Smooth muscle cell (in vitro differentiated cells): ENCODE data around the gene FAM149B1. TPM values are rescaled to one million over a fixed set of nuclear protein-coding genes. Genes with fewer than 3 reads are reported as not detected.

Experiments
- DNase-seq: peaks from one replicate; lab custom pipeline; 2025; ENCODE audit not compliant: unreplicated experiment; lab: John Stamatoyannopoulos, UW
- H2AFZ ChIP-seq: fragments of 200-600 bp; sonication (generic); 2 replicates; pipeline ENCODE4 v1.6.0; 2016; ENCODE audit warnings: antibody characterized with exemption, low read depth, mild to moderate bottlenecking
- H3F3A ChIP-seq: fragments of 200-600 bp; sonication (generic); 2 replicates; pipeline ENCODE4 v1.6.0; 2017; ENCODE audit warnings: antibody characterized with exemption, low read depth
- H3K27ac ChIP-seq: fragments of 200-600 bp; sonication (generic); 2 replicates; pipeline ENCODE4 v1.5.1; 2016; ENCODE audit warnings: low read depth, mild to moderate bottlenecking
- H3K27me3 ChIP-seq: fragments of 200-600 bp; sonication (generic); 2 replicates; pipeline ENCODE4 v1.6.1; 2016; ENCODE audit warnings: low read depth, mild to moderate bottlenecking
- H3K36me3 ChIP-seq: fragments of 200-600 bp; sonication (generic); 2 replicates; pipeline ENCODE4 v1.5.1; 2016; ENCODE audit warnings: low read depth
- H3K4me1 ChIP-seq: fragments of 200-600 bp; sonication (generic); 2 replicates; pipeline ENCODE4 v1.5.1; 2016; ENCODE audit warnings: low read depth
- H3K4me2 ChIP-seq: fragments of 200-600 bp; sonication (generic); 2 replicates; pipeline ENCODE4 v1.6.0; 2016; ENCODE audit warnings: mild to moderate bottlenecking
- H3K4me3 ChIP-seq: fragments of 200-600 bp; sonication (generic); 2 replicates; pipeline ENCODE4 v1.5.1; 2016; ENCODE audit warnings: mild to moderate bottlenecking
- H3K79me2 ChIP-seq: fragments of 200-600 bp; sonication (generic); 2 replicates; pipeline ENCODE4 v1.6.0; 2016; ENCODE audit warnings: low read depth, mild to moderate bottlenecking
- H3K9ac ChIP-seq: fragments of 200-600 bp; sonication (generic); 2 replicates; pipeline ENCODE4 v1.6.0; 2016; ENCODE audit warnings: low read depth
- H3K9me3 ChIP-seq: fragments of 200-600 bp; sonication (generic); replicated peaks from 2 replicates; pipeline ENCODE4 v1.5.1; 2016; ENCODE audit warnings: low read depth
- H4K20me1 ChIP-seq: fragments of 200-600 bp; sonication (generic); 2 replicates; pipeline ENCODE4 v1.6.0; 2016; ENCODE audit warnings: low read depth
- CTCF ChIP-seq: fragments of 200-600 bp; sonication (generic); IDR thresholded peaks from 2 replicates; pipeline ENCODE4 v1.5.1; 2017; ENCODE audit warnings: borderline replicate concordance, mild to moderate bottlenecking, antibody characterized with exemption; ENCODE audit not compliant: insufficient read depth, poor library complexity, severe bottlenecking
- WGBS: methylation state at CpG from one replicate; pipeline ENCODE4 v1.1.7; 2016; ENCODE audit warnings: low lambda C conversion rate; 5-methylcytosine and 5-hydroxymethylcytosine counted together
- polyA plus RNA-seq: library from polyadenylated mRNA; unstranded; fragments of >200 nt; fragmentation: Nextera tagmentation; extraction: Ambion mirVana; gene quantifications from 2 replicates; pipeline ENCODE4 v1.2.1, GENCODE V29; 2016
- total RNA-seq: library from RNA; depleted of rRNA; stranded (reverse); fragments of >200 nt; gene quantifications from 2 replicates; pipeline ENCODE4 v1.2.3, GENCODE V29; 2014

Gene FAM149B1
- total and polyA plus RNA-seq, 2 experiments from 2014 or later: 10.5 to 29.0 TPM

- Histone ChIP-seq H3K4me3 (no peak overlapping the region), H3F3A (peaks cover 3% of the 10 kb centered on the region), H3K27ac (no peak overlapping the region), H3K4me2 (no peak overlapping the region), H3K27me3 (no peaks in the 10 kb centered on the region), H3K9ac (no peak overlapping the region), H4K20me1 (peaks cover 48% of the 10 kb centered on the region), H3K9me3 (no peaks in the 10 kb centered on the region), H3K36me3 (peaks cover 9% of the 10 kb centered on the region), H3K79me2 (peaks cover 88% of the 10 kb centered on the region), H2AFZ (no peak overlapping the region), H3K4me1 (no peaks in the 10 kb centered on the region)
- TF ChIP-seq CTCF: no peak
- no peak for DNase-seq
- 95% methylated on average over 3 of the region's 3 CpGs for WGBS
Measured at GRCh38 chr10:73161662-73162061, 6.3 kb upstream of the FAM149B1 start.

DNA sequence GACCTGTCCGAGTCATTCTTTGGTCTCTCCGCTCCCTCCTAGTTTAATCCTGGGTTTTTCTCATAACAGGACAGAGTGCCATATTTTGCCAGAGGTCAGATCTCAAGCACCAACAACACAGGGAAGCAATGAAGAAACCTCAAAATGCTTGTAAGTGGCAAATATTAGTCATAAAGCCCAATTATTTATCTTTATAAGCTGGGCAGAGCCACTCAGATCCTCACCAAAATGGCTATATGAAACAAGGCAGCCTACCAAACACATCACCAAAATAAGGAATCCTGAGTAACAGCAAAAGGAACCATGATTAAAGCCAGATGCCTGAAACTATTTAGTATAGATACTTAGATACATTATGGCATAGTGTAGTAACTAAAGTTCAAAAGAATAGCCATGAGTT lies 4.8 kb upstream of the FAM149B1 start:
- H3K9me3 ChIP-seq: no peaks in the 10 kb centered on the region
- no peak overlapping the region for H3K4me2 ChIP-seq
- H3K4me1 ChIP-seq: no peaks in the 10 kb centered on the region
- no peak overlapping the region for H2AFZ ChIP-seq
- peaks cover 3% of the 10 kb centered on the region for H3F3A ChIP-seq
- TF ChIP-seq CTCF: no peak
- peaks cover 48% of the 10 kb centered on the region for H4K20me1 ChIP-seq
- H3K79me2 ChIP-seq: peaks cover 88% of the 10 kb centered on the region
- H3K9ac ChIP-seq: no peak overlapping the region
- no peaks in the 10 kb centered on the region for H3K27me3 ChIP-seq
- DNase-seq: no peak
- no peak overlapping the region for H3K4me3 ChIP-seq
- H3K36me3 ChIP-seq: peaks cover 9% of the 10 kb centered on the region
- whole genome bisulfite sequencing: 94% methylated on average over 2 of the region's 2 CpGs
- H3K27ac ChIP-seq: peak overlapping the region; percentile 11

- peaks cover 27% of the 10 kb centered on the region for H4K20me1 ChIP-seq
- H2AFZ ChIP-seq: no peak overlapping the region
- peak overlapping the region; percentile 69 for H3K4me3 ChIP-seq
- no peaks in the 10 kb centered on the region for H3K27me3 ChIP-seq
- peak overlapping the region; percentile 99 for H3K9ac ChIP-seq
- H3F3A ChIP-seq: peaks cover 3% of the 10 kb centered on the region
- no peaks in the 10 kb centered on the region for H3K9me3 ChIP-seq
- H3K27ac ChIP-seq: peak overlapping the region; percentile 99
- H3K4me2 ChIP-seq: peak overlapping the region; percentile 87
- TF ChIP-seq CTCF: no peak
- H3K4me1 ChIP-seq: no peaks in the 10 kb centered on the region
- WGBS: 92% methylated on average over 2 of the region's 2 CpGs
- H3K79me2 ChIP-seq: peaks cover 70% of the 10 kb centered on the region
- no peak for DNase-seq
- peaks cover 5% of the 10 kb centered on the region for H3K36me3 ChIP-seq
Measured at GRCh38 chr10:73166972-73167371, 947 bp upstream of the FAM149B1 start.

GRCh38 chr10:73167458-73167782 lies 499 bp upstream of the FAM149B1 start:
- no peaks in the 10 kb centered on the region for H3K9me3 ChIP-seq
- peak overlapping the region; percentile 99 for H3K27ac ChIP-seq
- no peak for TF ChIP-seq CTCF
- H3K4me2 ChIP-seq: peak overlapping the region; percentile 87
- no peak for DNase-seq
- H4K20me1 ChIP-seq: peaks cover 23% of the 10 kb centered on the region
- H3K4me1 ChIP-seq: no peaks in the 10 kb centered on the region
- H2AFZ ChIP-seq: peak overlapping the region; percentile 77
- H3K4me3 ChIP-seq: peak overlapping the region; percentile 69
- no peaks in the 10 kb centered on the region for H3K27me3 ChIP-seq
- 5% methylated on average over 5 of the region's 5 CpGs for WGBS
- peaks cover 65% of the 10 kb centered on the region for H3K79me2 ChIP-seq
- H3K9ac ChIP-seq: peak overlapping the region; percentile 99
- peaks cover 3% of the 10 kb centered on the region for H3F3A ChIP-seq
- peaks cover under 1% of the 10 kb centered on the region for H3K36me3 ChIP-seq
